ENCODE measurements around the gene PTPRM. TPM values are rescaled to one million over a fixed set of nuclear protein-coding genes. Genes with fewer than 3 reads are reported as not detected.

PTPRM gene
- total RNA-seq, 1 experiment from 2014 or later = 14.5 TPM

DNA sequence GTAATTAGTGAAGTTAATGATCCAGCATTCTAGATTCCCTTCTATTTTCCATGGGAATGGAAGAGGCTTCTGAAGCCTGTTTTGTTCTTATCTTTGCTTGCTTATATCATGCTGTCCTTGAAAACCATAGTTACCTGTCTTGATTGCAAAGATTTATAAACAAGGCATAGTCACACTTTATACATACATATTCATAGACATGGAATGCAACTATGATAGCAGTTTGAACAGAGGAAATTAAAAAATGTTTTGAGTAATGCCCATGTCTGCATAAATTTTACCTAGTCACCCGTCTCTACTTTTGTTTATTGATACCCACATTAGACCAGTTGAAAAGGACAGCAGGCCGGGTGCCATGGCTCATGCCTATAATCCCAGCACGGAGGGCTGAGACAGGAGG is 289.0 kb downstream of the PTPRM start:
- no peaks in the 10 kb centered on the region for H3K9me3 ChIP-seq (ENCODE audit: control insufficient read depth in 1 of 2, insufficient read depth in 1 of 2, low read depth in 1 of 2, low read length in 2 of 2)
- ChIA-PET RAD21 (ENCODE audit: low non-redundant PET in 1 of 2, low total read pairs in 2 of 2, uncharacterized antibody in 2 of 2, unreplicated experiment in 2 of 2) (no interaction called here), POLR2A (no interaction called here), CTCF (no interaction called here)
- H2AFZ ChIP-seq (ENCODE audit: low read depth, low read length, poor library complexity, severe bottlenecking) = no peak overlapping the region
- no peak overlapping the region for H3K4me3 ChIP-seq (replicated peaks in 1 of 2; ENCODE audit: low read depth in 1 of 2, low read length in 2 of 2)
- no peak overlapping the region for H3K4me2 ChIP-seq (ENCODE audit: low read length)
- no peaks in the 10 kb centered on the region for H3K36me3 ChIP-seq (ENCODE audit: control insufficient read depth in 1 of 2, insufficient read depth in 2 of 2, low read length in 2 of 2)
- no peak for TF ChIP-seq TCF7L2 (IDR thresholded peaks at IDR 0.05; ENCODE audit: borderline replicate concordance, extremely low read depth, insufficient read depth, insufficient read length)
- no peak for TF ChIP-seq EGR1 (IDR thresholded peaks at IDR 0.05; ENCODE audit: low read depth)
- TF ChIP-seq, protein P1, sequence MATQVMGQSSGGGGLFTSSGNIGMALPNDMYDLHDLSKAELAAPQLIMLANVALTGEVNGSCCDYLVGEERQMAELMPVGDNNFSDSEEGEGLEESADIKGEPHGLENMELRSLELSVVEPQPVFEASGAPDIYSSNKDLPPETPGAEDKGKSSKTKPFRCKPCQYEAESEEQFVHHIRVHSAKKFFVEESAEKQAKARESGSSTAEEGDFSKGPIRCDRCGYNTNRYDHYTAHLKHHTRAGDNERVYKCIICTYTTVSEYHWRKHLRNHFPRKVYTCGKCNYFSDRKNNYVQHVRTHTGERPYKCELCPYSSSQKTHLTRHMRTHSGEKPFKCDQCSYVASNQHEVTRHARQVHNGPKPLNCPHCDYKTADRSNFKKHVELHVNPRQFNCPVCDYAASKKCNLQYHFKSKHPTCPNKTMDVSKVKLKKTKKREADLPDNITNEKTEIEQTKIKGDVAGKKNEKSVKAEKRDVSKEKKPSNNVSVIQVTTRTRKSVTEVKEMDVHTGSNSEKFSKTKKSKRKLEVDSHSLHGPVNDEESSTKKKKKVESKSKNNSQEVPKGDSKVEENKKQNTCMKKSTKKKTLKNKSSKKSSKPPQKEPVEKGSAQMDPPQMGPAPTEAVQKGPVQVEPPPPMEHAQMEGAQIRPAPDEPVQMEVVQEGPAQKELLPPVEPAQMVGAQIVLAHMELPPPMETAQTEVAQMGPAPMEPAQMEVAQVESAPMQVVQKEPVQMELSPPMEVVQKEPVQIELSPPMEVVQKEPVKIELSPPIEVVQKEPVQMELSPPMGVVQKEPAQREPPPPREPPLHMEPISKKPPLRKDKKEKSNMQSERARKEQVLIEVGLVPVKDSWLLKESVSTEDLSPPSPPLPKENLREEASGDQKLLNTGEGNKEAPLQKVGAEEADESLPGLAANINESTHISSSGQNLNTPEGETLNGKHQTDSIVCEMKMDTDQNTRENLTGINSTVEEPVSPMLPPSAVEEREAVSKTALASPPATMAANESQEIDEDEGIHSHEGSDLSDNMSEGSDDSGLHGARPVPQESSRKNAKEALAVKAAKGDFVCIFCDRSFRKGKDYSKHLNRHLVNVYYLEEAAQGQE (IDR thresholded peaks at IDR 0.05; ENCODE audit: low read depth) = no peak
- no peak for TF ChIP-seq EZH2phosphoT487 (IDR thresholded peaks at IDR 0.05; ENCODE audit: borderline replicate concordance)
- TF ChIP-seq, protein P2, sequence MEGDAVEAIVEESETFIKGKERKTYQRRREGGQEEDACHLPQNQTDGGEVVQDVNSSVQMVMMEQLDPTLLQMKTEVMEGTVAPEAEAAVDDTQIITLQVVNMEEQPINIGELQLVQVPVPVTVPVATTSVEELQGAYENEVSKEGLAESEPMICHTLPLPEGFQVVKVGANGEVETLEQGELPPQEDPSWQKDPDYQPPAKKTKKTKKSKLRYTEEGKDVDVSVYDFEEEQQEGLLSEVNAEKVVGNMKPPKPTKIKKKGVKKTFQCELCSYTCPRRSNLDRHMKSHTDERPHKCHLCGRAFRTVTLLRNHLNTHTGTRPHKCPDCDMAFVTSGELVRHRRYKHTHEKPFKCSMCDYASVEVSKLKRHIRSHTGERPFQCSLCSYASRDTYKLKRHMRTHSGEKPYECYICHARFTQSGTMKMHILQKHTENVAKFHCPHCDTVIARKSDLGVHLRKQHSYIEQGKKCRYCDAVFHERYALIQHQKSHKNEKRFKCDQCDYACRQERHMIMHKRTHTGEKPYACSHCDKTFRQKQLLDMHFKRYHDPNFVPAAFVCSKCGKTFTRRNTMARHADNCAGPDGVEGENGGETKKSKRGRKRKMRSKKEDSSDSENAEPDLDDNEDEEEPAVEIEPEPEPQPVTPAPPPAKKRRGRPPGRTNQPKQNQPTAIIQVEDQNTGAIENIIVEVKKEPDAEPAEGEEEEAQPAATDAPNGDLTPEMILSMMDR (IDR thresholded peaks at IDR 0.05 in 2 of 3, conservative IDR thresholded peaks at IDR 0.05 in 1 of 3; ENCODE audit: borderline replicate concordance in 1 of 3, insufficient read depth in 1 of 3, low read depth in 2 of 3, low read length in 2 of 3) = no peak
- no peak for TF ChIP-seq JUND (IDR thresholded peaks at IDR 0.05)
- TF ChIP-seq POLR2A (IDR thresholded peaks at IDR 0.05; ENCODE audit: borderline replicate concordance, extremely low read depth, insufficient read depth, insufficient read length) = no peak
- TF ChIP-seq, protein P3, sequence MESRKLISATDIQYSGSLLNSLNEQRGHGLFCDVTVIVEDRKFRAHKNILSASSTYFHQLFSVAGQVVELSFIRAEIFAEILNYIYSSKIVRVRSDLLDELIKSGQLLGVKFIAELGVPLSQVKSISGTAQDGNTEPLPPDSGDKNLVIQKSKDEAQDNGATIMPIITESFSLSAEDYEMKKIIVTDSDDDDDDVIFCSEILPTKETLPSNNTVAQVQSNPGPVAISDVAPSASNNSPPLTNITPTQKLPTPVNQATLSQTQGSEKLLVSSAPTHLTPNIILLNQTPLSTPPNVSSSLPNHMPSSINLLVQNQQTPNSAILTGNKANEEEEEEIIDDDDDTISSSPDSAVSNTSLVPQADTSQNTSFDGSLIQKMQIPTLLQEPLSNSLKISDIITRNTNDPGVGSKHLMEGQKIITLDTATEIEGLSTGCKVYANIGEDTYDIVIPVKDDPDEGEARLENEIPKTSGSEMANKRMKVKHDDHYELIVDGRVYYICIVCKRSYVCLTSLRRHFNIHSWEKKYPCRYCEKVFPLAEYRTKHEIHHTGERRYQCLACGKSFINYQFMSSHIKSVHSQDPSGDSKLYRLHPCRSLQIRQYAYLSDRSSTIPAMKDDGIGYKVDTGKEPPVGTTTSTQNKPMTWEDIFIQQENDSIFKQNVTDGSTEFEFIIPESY (IDR thresholded peaks at IDR 0.05; ENCODE audit: extremely low read depth, insufficient replicate concordance, low read length) = no peak
- no peak for TF ChIP-seq ZFX (IDR thresholded peaks at IDR 0.05)
- TF ChIP-seq POLR2AphosphoS5 (IDR thresholded peaks at IDR 0.05; ENCODE audit: low read depth, low read length) = no peak
- TF ChIP-seq EZH2 (IDR thresholded peaks at IDR 0.05) = no peak
- no peak for TF ChIP-seq SIN3A (IDR thresholded peaks at IDR 0.05; ENCODE audit: low read depth)
- TF ChIP-seq ZNF274 (IDR thresholded peaks at IDR 0.05; ENCODE audit: low read depth, low read length) = no peak
- no peak for TF ChIP-seq ELF1 (IDR thresholded peaks at IDR 0.05; ENCODE audit: borderline replicate concordance, low read depth)
- TF ChIP-seq CBX3 (IDR thresholded peaks at IDR 0.05; ENCODE audit: low read depth) = no peak
- no peak for TF ChIP-seq MAX (IDR thresholded peaks at IDR 0.05)
- H3K4me1 ChIP-seq (ENCODE audit: control insufficient read depth in 1 of 2, insufficient read depth in 2 of 2, low read length in 2 of 2) = peaks cover 0 to 9% of the 10 kb centered on the region in 2 experiments; a peak in 2 of 4 replicates
- no peak for DNase-seq (ENCODE audit: low read depth, low spot score)
- no peak overlapping the region for H3K9ac ChIP-seq (ENCODE audit: low read length)
- H4K20me1 ChIP-seq (ENCODE audit: insufficient read depth) = no peaks in the 10 kb centered on the region
- H3K9me2 ChIP-seq (ENCODE audit: insufficient read depth) = no peaks in the 10 kb centered on the region
- H3K79me2 ChIP-seq (ENCODE audit: insufficient read depth, low read length) = no peaks in the 10 kb centered on the region
- no peak overlapping the region for H3K27ac ChIP-seq (ENCODE audit: low read depth, low read length)
- intact Hi-C loops (cut with micrococcal nuclease) = no loop called here
- no peaks in the 10 kb centered on the region for H3K27me3 ChIP-seq (ENCODE audit: insufficient read depth, low read length)
- no peak for ATAC-seq
- BruUV-seq (replicated peaks) = no TSS peak

All from HCT116 (cell line).